ENCODE results near the gene CPD. TPM values are rescaled to one million over a fixed set of nuclear protein-coding genes. Genes with fewer than 3 reads are reported as not detected.

The CPD gene
- total and polyA plus RNA-seq, 2 of the 13 experiments (the other 11 are each of a cell fraction or from before 2014, with no cell fraction given) = 46.1 to 72.3 TPM

DNA sequence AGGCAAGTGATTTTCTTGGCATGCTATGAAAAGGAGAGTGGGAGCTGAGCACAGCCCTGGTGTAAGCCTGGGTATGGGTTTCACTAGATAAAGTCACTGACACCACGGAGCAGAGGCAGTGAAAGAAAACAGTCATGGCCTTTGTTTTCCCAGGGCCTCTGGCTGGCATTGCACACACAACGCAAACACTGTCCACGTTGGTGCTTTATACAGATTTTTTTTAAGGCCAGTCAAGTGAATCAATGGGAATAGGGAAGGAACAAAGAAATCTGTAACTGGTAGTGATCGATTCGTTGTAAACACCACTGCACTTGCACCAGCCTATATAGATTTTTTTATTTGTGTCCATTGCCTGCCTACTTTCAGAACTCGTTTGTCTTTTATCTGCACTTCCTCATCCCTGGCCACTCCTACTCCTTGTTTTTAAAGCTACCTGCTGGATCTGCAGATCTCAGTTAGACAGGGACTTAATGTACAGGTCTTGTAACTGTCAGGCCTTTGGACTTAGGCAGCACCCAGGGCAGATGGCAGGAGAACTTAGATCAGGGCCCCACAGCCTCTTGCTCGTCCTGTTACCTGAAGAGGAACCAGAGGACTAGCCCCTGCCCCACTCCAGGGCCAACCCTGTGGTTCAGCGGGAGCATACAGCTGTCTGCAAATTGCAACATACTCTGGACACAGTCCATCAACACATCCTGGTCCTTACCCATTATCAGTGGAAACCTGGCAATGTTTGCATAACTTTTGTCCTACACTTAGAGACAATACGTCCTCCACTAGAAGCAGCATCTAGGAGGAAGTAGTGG lies 34.2 kb upstream of the CPD start (continued):
- peak; percentile 93; the same call in 1 of the 2 replicates for TF ChIP-seq BRF2 (CRISPR knock-in tag; IDR thresholded peaks at IDR 0.05)
- TF ChIP-seq ZNF512B (CRISPR knock-in tag; IDR thresholded peaks at IDR 0.05; ENCODE audit: borderline replicate concordance) = peak; percentile 73; the same call in 1 of the 2 replicates
- no peak for TF ChIP-seq ZNF615 (CRISPR knock-in tag; IDR thresholded peaks at IDR 0.05; ENCODE audit: borderline replicate concordance)
- TF ChIP-seq ZNF761 (CRISPR knock-in tag; conservative IDR thresholded peaks at IDR 0.05) = peak; percentile 41; the same call in 1 of the 2 replicates
- TF ChIP-seq, protein P1, sequence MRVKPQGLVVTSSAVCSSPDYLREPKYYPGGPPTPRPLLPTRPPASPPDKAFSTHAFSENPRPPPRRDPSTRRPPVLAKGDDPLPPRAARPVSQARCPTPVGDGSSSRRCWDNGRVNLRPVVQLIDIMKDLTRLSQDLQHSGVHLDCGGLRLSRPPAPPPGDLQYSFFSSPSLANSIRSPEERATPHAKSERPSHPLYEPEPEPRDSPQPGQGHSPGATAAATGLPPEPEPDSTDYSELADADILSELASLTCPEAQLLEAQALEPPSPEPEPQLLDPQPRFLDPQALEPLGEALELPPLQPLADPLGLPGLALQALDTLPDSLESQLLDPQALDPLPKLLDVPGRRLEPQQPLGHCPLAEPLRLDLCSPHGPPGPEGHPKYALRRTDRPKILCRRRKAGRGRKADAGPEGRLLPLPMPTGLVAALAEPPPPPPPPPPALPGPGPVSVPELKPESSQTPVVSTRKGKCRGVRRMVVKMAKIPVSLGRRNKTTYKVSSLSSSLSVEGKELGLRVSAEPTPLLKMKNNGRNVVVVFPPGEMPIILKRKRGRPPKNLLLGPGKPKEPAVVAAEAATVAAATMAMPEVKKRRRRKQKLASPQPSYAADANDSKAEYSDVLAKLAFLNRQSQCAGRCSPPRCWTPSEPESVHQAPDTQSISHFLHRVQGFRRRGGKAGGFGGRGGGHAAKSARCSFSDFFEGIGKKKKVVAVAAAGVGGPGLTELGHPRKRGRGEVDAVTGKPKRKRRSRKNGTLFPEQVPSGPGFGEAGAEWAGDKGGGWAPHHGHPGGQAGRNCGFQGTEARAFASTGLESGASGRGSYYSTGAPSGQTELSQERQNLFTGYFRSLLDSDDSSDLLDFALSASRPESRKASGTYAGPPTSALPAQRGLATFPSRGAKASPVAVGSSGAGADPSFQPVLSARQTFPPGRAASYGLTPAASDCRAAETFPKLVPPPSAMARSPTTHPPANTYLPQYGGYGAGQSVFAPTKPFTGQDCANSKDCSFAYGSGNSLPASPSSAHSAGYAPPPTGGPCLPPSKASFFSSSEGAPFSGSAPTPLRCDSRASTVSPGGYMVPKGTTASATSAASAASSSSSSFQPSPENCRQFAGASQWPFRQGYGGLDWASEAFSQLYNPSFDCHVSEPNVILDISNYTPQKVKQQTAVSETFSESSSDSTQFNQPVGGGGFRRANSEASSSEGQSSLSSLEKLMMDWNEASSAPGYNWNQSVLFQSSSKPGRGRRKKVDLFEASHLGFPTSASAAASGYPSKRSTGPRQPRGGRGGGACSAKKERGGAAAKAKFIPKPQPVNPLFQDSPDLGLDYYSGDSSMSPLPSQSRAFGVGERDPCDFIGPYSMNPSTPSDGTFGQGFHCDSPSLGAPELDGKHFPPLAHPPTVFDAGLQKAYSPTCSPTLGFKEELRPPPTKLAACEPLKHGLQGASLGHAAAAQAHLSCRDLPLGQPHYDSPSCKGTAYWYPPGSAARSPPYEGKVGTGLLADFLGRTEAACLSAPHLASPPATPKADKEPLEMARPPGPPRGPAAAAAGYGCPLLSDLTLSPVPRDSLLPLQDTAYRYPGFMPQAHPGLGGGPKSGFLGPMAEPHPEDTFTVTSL (CRISPR knock-in tag; IDR thresholded peaks at IDR 0.05; ENCODE audit: borderline replicate concordance) = peak; percentile 88; the same call in 1 of the 2 replicates
- TF ChIP-seq KMT2B (CRISPR knock-in tag; IDR thresholded peaks at IDR 0.05) = peak; percentile 76
- TF ChIP-seq, protein P2, sequence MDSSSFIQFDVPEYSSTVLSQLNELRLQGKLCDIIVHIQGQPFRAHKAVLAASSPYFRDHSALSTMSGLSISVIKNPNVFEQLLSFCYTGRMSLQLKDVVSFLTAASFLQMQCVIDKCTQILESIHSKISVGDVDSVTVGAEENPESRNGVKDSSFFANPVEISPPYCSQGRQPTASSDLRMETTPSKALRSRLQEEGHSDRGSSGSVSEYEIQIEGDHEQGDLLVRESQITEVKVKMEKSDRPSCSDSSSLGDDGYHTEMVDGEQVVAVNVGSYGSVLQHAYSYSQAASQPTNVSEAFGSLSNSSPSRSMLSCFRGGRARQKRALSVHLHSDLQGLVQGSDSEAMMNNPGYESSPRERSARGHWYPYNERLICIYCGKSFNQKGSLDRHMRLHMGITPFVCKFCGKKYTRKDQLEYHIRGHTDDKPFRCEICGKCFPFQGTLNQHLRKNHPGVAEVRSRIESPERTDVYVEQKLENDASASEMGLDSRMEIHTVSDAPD (CRISPR knock-in tag; IDR thresholded peaks at IDR 0.05) = peak; percentile 75
- peak; percentile 92 for TF ChIP-seq GZF1 (CRISPR knock-in tag; IDR thresholded peaks at IDR 0.05)
- TF ChIP-seq ZNF619 (CRISPR knock-in tag; IDR thresholded peaks at IDR 0.05) = no peak
- TF ChIP-seq MXD3 (CRISPR knock-in tag; IDR thresholded peaks at IDR 0.05) = no peak
- no peak for TF ChIP-seq ZNF275 (CRISPR knock-in tag; IDR thresholded peaks at IDR 0.05; ENCODE audit: borderline replicate concordance)
- TF ChIP-seq KDM5B (CRISPR knock-in tag; IDR thresholded peaks at IDR 0.05; ENCODE audit: borderline replicate concordance) = peak; percentile 28; the same call in 1 of the 2 replicates
- no peak for TF ChIP-seq HDAC6 (IDR thresholded peaks at IDR 0.05; ENCODE audit: low read depth, low read length)
- TF ChIP-seq ZBTB1 (CRISPR knock-in tag; IDR thresholded peaks at IDR 0.05; ENCODE audit: borderline replicate concordance) = no peak
